Activated CD4-positive, alpha-beta T cell treated with anti-CD3 and anti-CD28 coated beads, Interleukin-2, amount 10 ng/mL, durations not matched to agents 7 days and 5 days (primary cell): ENCODE results near the gene CNPPD1. TPM values are rescaled to one million over a fixed set of nuclear protein-coding genes. Genes with fewer than 3 reads are reported as not detected.
"Not testable (repeated sequence)": the region's sequence is repeated elsewhere in the genome, so short reads cannot be mapped to it uniquely, and the experiment has no call there.

Experiments
- CTCF ChIA-PET: fragments of 350-600 bp; sonication (Branson Sonifier 250); formaldehyde crosslinking; loops from one replicate; lab custom pipeline; 2021; ENCODE audit warnings: antibody characterized with exemption; lab: Charles Lee
- POLR2A ChIA-PET: fragments of 350-600 bp; sonication (Branson Sonifier 250); formaldehyde crosslinking; loops from one replicate; lab custom pipeline; 2021; ENCODE audit warnings: antibody characterized with exemption; lab: Charles Lee
- DNase-seq: peaks from one replicate; pipeline ENCODE4 v3.0.0-alpha.2; 2020
- H3K27ac Mint-ChIP-seq: one replicate; pipeline ENCODE4 v1.8.0; 2021; ENCODE audit warnings: mild to moderate bottlenecking, moderate library complexity, mixed read lengths
- H3K27me3 Mint-ChIP-seq: one replicate; pipeline ENCODE4 v1.8.0; 2021; ENCODE audit warnings: mixed read lengths
- H3K36me3 Mint-ChIP-seq: one replicate; pipeline ENCODE4 v1.8.0; 2021; ENCODE audit warnings: low read depth, mixed read lengths
- H3K4me1 Mint-ChIP-seq: one replicate; pipeline ENCODE4 v1.8.0; 2021; ENCODE audit warnings: mixed read lengths
- H3K4me3 Mint-ChIP-seq: one replicate; pipeline ENCODE4 v1.8.0; 2021; ENCODE audit warnings: mild to moderate bottlenecking, moderate library complexity, mixed read lengths
- H3K9me3 Mint-ChIP-seq: one replicate; pipeline ENCODE4 v1.8.0; 2021; ENCODE audit warnings: mixed read lengths
- total RNA-seq, 2 experiments: library from RNA; stranded (reverse); gene quantifications; one replicate each; pipeline ENCODE4 v1.2.3, GENCODE V29; 2021

CNPPD1 gene
- total RNA-seq, 2 experiments from 2014 or later: 79.6 to 79.8 TPM

DNA sequence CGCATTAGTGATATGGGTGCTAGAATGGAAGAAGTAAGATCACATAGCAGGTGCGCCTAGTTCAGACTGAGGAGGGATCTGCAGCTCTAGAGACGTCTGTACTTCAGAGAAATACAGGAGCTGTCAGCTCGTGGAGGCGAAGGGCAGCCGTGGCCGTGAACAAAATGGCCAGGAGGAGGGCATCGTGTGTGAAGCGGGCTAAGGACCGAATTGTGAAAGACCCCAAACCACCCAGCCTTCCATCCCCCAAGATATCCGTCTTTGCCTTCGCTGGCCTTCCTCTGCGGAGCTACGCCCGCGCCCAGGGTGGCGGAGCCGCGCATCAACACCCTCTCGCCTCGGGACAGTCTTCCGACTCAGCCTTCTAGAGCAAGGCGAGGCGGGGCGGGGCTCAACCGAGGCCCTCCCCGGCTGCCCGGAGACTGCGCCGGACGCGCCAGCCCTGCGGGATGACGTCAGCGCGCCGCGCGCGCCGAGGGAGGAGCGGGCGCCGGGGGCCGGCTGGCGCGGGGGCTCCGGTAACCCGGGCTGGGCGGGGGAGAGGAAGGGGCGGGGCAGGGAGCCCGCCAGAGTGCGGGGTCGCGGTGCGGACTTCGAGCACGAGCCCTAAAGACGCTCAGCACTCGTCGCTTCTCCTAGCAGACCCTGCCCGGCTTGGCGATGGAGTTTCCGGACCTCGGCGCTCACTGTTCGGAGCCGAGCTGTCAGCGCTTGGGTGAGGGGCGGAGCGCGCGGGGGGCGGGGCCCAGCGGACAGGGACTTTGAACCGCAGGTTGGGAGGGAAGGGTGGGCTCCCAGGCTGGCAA, 29.8 kb upstream of the CNPPD1 start, which contains the start of gene ZFAND2B:
ZFAND2B (plus strand) TSS at position 455 of the 806 bp plus-strand sequence; CDS start at position 661, 206 bp downstream.
- peaks cover 16% of the 10 kb centered on the region for H3K36me3 Mint-ChIP-seq
- CTCF ChIA-PET: interaction anchor here (1.1 to 2.0 kb wide), 10 partner anchors 10 to 88 kb away, joined by 3 to 13 read pairs (median 4); partner anchors contain the start of genes CNPPD1, GLB1L, STK16 and TUBA4B
- DNase-seq: peak; percentile 95
- peaks cover 3% of the 10 kb centered on the region for H3K9me3 Mint-ChIP-seq
- POLR2A ChIA-PET: interaction anchor here (0.5 to 1.4 kb wide), 4 partner anchors 21 to 26 kb away, joined by 3 to 4 read pairs (median 4); partner anchors contain the start of genes ANKZF1 and ATG9A
- peak within 1 kb of the TSS; percentile 95 for H3K27ac Mint-ChIP-seq
- H3K4me1 Mint-ChIP-seq: peaks cover 52% of the 10 kb centered on the region
- peak within 1 kb of the TSS; percentile 80 for H3K4me3 Mint-ChIP-seq
- H3K27me3 Mint-ChIP-seq: no peaks in the 10 kb centered on the region

DNA sequence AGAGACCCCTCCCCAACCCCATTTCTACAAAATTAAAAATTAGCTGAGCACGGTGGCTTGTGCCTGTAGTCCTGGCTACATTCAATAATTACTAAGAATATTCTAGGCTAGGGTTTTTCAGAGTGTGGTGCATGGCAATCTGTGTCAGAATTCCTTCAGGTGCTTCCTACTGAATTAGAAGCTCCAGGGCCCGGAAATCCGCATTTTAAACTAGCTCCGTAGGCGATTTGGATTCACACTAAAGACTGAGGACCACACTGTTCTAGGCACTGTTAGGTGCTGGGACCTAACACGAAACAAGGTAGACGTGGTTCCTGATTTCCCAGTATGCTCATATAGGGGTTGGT, 29.2 kb upstream of the CNPPD1 start:
- Mint-ChIP-seq H3K27me3 (no peaks in the 10 kb centered on the region), H3K4me3 (peak overlapping the region; percentile 80), H3K27ac (peak overlapping the region; percentile 95), H3K9me3 (peaks cover 3% of the 10 kb centered on the region), H3K4me1 (peaks cover 46% of the 10 kb centered on the region), H3K36me3 (peaks cover 16% of the 10 kb centered on the region)
- POLR2A ChIA-PET: interaction anchor here (1.2 to 1.4 kb wide), 3 partner anchors 24 to 26 kb away, joined by 3 to 4 read pairs (median 4); partner anchors contain the start of genes ANKZF1 and ATG9A
- CTCF ChIA-PET: interaction anchor here (1.2 to 1.9 kb wide), 8 partner anchors 10 to 89 kb away, joined by 3 to 13 read pairs (median 4); partner anchors contain the start of gene CNPPD1
- no peak for DNase-seq

DNA sequence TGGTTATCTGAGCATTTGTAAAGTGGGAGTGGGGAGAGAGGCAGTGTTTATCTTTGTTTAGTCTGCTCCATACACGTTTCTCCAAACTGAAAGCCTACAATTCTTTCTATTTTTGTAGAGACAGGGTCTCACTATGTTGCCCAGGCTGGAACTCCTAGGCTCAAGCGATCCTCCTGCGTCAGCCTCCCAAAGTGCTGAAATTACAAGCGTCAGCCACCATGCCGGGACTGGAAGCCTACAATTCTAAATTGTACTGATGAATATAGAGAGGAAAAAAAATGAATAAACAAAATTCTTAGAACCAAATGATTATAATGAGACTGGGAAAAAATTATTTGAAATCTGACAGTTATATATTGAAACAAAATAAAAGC, 28.4 kb upstream of the CNPPD1 start:
- Mint-ChIP-seq H3K9me3 (peaks cover 3% of the 10 kb centered on the region), H3K4me1 (peaks cover 45% of the 10 kb centered on the region), H3K27me3 (no peaks in the 10 kb centered on the region), H3K4me3 (peak overlapping the region; percentile 80), H3K27ac (peak overlapping the region; percentile 64), H3K36me3 (peaks cover 16% of the 10 kb centered on the region)
- DNase-seq: no peak
- ChIA-PET CTCF (interaction anchor here (0.6 to 1.8 kb wide), 5 partner anchors 9 to 307 kb away, joined by 3 to 5 read pairs (median 4); partner anchors contain the start of gene CNPPD1), POLR2A (no interaction called here)

DNA sequence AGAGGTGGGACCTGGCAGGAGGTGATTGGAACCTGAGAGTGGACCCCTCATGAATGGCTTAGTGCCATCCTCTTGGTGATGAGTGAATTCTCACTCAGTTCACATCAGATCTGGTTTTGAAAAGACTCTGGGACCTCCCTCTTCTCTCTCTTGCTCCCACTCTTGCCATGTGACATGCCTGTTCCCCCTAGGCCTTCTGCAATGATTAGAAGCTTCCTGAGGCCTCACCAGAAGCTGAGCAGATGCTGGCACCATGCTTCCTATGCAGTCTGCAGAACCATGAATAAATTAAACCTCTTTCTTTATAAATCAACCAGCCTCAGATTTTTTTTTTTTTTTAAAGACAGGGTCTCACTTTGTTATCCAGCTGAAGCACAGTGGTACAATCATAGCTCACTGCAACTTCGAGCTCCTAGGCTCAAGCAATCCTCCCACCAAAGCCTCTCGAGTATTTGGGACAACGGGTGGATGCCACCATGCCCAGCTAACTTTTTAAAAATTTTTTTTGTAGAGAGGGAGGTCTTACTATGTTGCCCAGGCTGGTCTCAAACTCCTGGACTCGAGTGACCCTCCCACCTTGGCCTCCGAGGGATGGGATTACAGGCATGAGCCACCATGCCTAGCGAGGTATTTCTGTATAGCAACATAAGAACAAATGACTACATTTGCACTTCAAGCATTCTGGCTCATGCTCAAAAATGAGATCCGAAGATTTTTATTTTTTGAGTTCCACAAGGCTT, 27.9 kb upstream of the CNPPD1 start:
- Mint-ChIP-seq H3K4me3 (no peak overlapping the region), H3K4me1 (peaks cover 40% of the 10 kb centered on the region), H3K9me3 (peaks cover 3% of the 10 kb centered on the region), H3K27ac (peak overlapping the region; percentile 25), H3K36me3 (peaks cover 15% of the 10 kb centered on the region), H3K27me3 (no peaks in the 10 kb centered on the region)
- ChIA-PET CTCF (interaction anchor here (0.6 to 1.2 kb wide), 5 partner anchors 10 to 306 kb away, joined by 3 to 4 read pairs (median 3); no protein-coding TSS in a partner anchor), POLR2A (interaction anchor here (0.7 kb wide), 1 partner anchor 19 kb away, joined by 4 read pairs; no protein-coding TSS in a partner anchor)
- no peak for DNase-seq

DNA sequence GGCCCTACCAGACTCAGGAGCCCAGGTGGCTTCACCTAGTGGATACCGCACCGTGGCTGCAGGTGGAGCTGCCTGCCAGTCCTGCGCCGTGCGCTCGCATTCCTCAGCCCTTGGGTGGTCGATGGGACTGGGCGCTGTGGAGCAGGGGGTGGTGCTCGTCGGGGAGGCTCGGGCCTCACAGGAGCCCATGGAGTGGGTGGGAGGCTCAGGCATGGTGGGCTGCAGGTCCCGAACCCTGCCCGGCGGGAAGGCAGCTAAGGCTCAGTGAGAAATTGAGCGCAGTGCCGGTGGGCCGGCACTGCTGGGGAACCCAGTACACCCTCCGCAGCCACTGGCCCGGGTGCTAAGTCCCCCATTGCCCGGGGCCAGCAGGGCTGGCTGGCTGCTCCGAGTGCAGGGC, 24.6 kb upstream of the CNPPD1 start:
- H3K36me3 Mint-ChIP-seq, H3K9me3 Mint-ChIP-seq, H3K27ac Mint-ChIP-seq, DNase-seq, H3K27me3 Mint-ChIP-seq, H3K4me3 Mint-ChIP-seq, POLR2A ChIA-PET: not testable (repeated sequence)
- CTCF ChIA-PET: interaction anchor here (1.0 to 7.5 kb wide), 3 partner anchors 19 to 97 kb away, joined by 3 to 40 read pairs (median 5); no protein-coding TSS in a partner anchor
- peaks cover 12% of the 10 kb centered on the region for H3K4me1 Mint-ChIP-seq

DNA sequence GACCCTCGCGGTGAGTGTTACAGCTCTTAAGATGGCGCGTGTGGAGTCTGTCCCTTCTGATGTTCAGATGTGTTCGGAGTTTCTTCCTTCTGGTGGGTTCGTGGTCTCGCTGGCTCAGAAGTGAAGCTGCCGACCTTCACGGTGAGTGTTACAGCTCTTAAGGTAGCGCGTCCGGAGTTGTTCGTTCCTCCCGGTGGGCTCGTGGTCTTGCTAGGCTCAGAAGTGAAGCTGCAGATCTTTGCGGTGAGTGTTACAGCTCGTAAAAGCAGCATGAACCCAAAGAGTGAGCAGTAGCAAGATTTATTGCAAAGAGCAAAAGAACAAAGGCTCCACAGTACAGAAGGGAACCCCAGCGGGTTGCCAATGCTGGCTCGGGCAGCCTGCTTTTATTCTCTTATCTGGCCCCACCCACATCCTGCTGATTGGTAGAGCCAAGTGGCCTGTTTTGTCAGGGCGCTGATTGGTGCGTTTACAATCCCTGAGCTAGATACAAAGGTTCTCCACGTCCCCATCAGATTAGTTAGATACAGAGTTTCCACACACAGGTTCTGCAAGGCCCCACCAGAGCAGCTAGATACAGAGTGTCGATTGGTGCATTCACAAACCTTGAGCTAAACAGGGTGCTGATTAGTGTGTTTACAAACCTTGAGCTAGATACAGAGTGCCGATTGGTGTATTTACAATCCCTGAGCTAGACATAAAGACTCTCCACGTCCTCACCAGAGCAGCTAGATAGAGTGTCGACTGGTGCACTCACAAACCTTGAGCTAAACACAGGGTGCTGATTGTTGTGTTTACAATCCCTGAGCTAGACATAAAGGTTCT, 24.0 kb upstream of the CNPPD1 start:
- ChIA-PET CTCF (interaction anchor here (0.9 to 7.5 kb wide), 5 partner anchors 11 to 95 kb away, joined by 5 to 40 read pairs (median 5); partner anchors contain the start of gene DNAJB2), POLR2A (interaction anchor here (0.8 kb wide), 1 partner anchor 18 kb away, joined by 4 read pairs; no protein-coding TSS in a partner anchor)
- H3K27me3 Mint-ChIP-seq, H3K9me3 Mint-ChIP-seq, DNase-seq, H3K36me3 Mint-ChIP-seq, H3K4me1 Mint-ChIP-seq: not testable (repeated sequence)
- Mint-ChIP-seq H3K27ac (peak overlapping the region; percentile 70), H3K4me3 (peak overlapping the region; percentile 35)

DNA sequence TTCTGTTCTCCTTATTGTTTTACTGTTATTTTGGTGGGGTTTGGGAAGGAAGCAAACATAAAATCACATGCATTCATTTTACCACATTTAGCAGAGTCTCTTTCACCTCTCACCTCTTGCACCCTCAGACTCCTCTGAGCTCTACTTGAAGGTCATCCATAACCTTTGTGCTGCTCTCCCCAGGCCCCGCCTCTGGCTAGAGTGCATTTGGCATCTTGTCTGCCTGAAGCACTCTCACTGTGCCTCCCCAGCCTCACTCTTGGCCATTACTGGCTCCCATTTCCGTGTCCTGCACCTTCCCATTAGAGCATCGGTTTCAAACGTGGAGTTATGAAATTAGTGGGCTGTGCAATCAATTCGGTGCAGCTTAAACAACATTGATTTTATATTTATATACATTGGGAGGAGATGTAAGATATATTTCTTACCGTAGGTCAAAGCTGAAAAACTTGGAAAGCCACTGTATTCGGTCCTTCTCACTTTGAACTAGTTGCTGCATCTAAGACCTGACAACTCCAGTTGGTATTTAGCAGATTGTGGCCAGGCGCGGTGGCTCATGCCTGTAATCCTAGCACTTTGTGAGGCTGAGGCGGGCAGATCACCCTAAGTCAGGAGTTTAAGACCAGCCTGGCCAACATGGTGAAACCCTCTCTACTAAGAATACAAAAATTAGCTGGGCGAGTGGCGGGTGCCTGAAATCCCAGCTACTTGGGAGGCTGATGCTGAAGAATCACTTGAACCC, 22.9 kb upstream of the CNPPD1 start:
- Mint-ChIP-seq H3K9me3 (peaks cover 3% of the 10 kb centered on the region), H3K4me3 (no peak overlapping the region), H3K4me1 (peaks cover 7% of the 10 kb centered on the region), H3K27me3 (no peaks in the 10 kb centered on the region), H3K27ac (no peak overlapping the region), H3K36me3 (no peaks in the 10 kb centered on the region)
- ChIA-PET POLR2A (interaction anchor here (0.8 kb wide), 1 partner anchor 17 kb away, joined by 4 read pairs; no protein-coding TSS in a partner anchor), CTCF (interaction anchor here (0.8 to 7.5 kb wide), 6 partner anchors 12 to 468 kb away, joined by 3 to 40 read pairs (median 5); partner anchors contain the start of gene CNPPD1)
- no peak for DNase-seq

DNA sequence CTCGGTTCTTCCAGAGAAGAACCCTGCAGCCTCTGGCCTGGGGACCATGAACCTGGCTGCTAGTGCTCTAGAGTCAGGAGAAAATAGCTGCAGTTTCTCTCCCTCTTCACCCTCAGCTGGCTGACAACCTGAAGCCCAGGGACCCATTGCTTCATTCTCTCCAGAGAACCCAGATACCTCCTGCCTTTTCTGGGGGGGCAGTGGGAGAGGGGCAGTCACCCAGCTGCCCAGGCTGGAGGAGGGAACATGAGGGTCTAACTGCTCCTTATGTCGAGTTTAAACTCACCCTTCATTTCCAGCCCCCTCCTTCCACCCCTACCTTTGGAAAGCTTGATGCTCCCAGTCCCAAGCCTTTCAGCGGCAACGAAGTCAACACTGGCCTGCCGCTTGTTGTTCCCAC, 22.2 kb upstream of the CNPPD1 start:
- ChIA-PET POLR2A (no interaction called here), CTCF (interaction anchor here (0.8 to 7.5 kb wide), 5 partner anchors 11 to 468 kb away, joined by 3 to 40 read pairs (median 5); partner anchors contain the start of gene CNPPD1)
- Mint-ChIP-seq H3K27me3 (no peaks in the 10 kb centered on the region), H3K4me3 (no peak overlapping the region), H3K36me3 (no peaks in the 10 kb centered on the region), H3K27ac (no peak overlapping the region), H3K4me1 (peaks cover 7% of the 10 kb centered on the region), H3K9me3 (no peaks in the 10 kb centered on the region)
- DNase-seq: no peak

DNA sequence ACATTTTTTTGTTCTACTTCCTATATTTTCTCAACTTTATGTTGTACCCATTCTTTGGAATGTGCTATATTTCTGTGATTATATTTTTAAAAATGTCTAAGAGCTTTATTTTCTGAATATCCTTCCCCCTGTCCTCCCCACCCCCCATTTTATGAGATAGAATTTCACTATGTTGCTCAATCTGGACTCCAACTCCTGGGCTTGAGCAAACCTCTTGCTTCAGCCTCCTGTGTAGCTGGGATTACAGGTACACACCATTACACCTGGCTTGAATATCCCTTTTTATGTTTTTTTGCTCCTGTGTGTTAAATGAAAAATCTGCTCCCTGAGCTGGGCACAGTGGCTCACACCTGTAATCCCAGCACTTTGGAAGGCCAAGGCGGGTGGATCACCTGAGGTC, 20.7 kb upstream of the CNPPD1 start:
- Mint-ChIP-seq H3K36me3 (no peaks in the 10 kb centered on the region), H3K4me3 (no peak overlapping the region), H3K27me3 (no peaks in the 10 kb centered on the region), H3K27ac (no peak overlapping the region), H3K4me1 (peaks cover 7% of the 10 kb centered on the region), H3K9me3 (no peaks in the 10 kb centered on the region)
- ChIA-PET POLR2A (no interaction called here), CTCF (interaction anchor here (1.0 to 7.5 kb wide), 5 partner anchors 15 to 168 kb away, joined by 3 to 40 read pairs (median 4); partner anchors contain the start of gene CNPPD1)
- DNase-seq: no peak

DNA sequence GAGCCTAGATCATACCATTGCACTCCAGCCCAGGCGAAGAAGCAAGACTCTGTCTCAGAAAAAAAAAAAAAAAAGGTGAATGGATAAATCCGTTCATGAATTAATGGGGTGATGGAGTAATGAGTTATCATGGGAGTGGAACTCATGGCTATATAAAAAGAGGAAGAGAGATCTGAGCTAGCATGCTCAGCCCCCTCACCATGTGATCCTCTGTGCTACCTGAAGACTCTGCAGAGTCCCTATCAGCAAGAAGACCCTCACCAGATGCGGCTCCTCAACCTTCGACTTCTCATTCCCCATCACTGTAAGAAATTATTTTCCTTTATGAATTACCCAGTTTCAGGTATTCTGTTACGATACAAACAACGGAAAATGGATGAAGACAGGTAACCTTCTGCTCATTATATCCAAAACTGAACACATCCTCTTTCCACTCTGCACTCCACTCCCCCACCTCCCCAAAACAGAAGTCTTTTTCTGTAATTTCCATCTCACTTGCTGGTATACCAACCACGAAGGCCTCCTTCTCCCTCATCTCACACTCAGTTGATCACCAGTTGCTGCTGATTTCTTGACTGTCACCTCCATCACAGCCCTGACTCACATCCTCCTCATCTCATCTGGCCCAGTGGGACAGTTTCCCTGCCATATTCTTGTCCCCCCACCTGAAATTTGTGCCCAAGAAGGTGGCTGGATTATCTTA, 10.2 kb upstream of the CNPPD1 start:
- H3K36me3 Mint-ChIP-seq: peaks cover 37% of the 10 kb centered on the region
- no peak overlapping the region for H3K4me3 Mint-ChIP-seq
- no peaks in the 10 kb centered on the region for H3K27me3 Mint-ChIP-seq
- H3K27ac Mint-ChIP-seq: no peak overlapping the region
- no peak for DNase-seq
- peaks cover 30% of the 10 kb centered on the region for H3K4me1 Mint-ChIP-seq
- H3K9me3 Mint-ChIP-seq: no peaks in the 10 kb centered on the region
- ChIA-PET CTCF (no interaction called here), POLR2A (no interaction called here)
